ENCODE results near the gene USP53. TPM values are rescaled to one million over a fixed set of nuclear protein-coding genes. Genes with fewer than 3 reads are reported as not detected.

USP53 gene
- total RNA-seq, 1 donor from 2014 or later = 32.3 TPM

DNA sequence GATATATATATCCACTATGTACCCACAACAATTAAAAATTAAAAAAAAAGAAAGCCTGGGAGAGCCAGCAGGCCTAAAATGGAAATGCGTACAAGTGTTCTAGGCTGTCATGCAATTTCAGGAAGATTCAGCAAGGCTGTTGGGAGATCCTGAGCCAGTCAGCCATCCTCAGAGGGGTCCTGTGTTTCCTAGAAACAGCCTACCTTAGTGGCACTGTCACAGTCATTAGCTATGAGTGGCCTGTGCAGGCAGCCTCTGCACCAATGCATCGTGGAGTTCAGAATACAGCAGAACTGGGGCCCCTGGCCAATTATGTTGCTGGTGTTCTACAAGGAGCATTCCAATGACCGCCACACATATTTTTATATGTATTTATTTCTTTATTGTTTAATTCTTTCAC lies 21.0 kb upstream of the USP53 start:
- FAIRE-seq = no peak
- H3K4me1 ChIP-seq (ENCODE audit: insufficient read depth, low read length) = no peaks in the 10 kb centered on the region
- H3K36me3 ChIP-seq (ENCODE audit: insufficient read depth, low read length) = no peaks in the 10 kb centered on the region

DNA sequence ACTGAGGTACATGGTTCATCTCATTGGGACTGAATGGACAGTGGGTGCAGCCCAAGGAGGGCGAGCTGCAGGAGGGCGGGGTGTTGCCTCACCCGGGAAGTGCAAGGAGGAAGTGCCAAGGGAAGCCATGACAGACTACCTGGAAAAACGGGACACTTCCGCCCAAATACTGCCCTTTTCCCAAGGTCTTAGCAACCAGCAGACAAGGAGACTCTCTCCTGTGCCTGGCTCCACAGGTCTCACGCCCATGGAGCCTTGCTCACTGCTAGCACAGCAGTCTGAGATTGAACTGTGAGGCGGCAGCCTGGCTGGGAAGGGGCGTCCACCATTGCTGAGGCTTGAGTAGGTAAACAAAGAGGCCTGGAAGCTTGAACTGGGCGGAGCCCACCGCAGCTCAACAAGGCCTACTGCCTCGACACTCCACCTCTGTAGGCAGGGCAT lies 14.7 kb upstream of the USP53 start:
- Mint-ChIP-seq H3K4me3 (ENCODE audit: unreplicated experiment) (no peak overlapping the region), H3K36me3 (ENCODE audit: low read depth, unreplicated experiment) (peaks cover 2% of the 10 kb centered on the region), H3K9me3 (ENCODE audit: unreplicated experiment) (peaks cover 19% of the 10 kb centered on the region), H3K27ac (ENCODE audit: unreplicated experiment) (no peak overlapping the region), H3K27me3 (ENCODE audit: low read depth, unreplicated experiment) (no peaks in the 10 kb centered on the region), H3K4me1 (ENCODE audit: low read depth, unreplicated experiment) (no peaks in the 10 kb centered on the region)
- DNase-seq (ENCODE audit: low read depth) = no peak
- no peak overlapping the region for H3K27ac ChIP-seq (ENCODE audit: low read depth, low read length)
- H3K36me3 ChIP-seq (ENCODE audit: insufficient read depth, low read length) = no peaks in the 10 kb centered on the region
- no peaks in the 10 kb centered on the region for H3K9me3 ChIP-seq (ENCODE audit: insufficient read depth, low read depth, low read length)
- H3K9ac ChIP-seq (ENCODE audit: low read length) = no peak overlapping the region
- TF ChIP-seq EZH2 (IDR thresholded peaks at IDR 0.05; ENCODE audit: insufficient read depth, low read length) = no peak
- TF ChIP-seq, protein P1, sequence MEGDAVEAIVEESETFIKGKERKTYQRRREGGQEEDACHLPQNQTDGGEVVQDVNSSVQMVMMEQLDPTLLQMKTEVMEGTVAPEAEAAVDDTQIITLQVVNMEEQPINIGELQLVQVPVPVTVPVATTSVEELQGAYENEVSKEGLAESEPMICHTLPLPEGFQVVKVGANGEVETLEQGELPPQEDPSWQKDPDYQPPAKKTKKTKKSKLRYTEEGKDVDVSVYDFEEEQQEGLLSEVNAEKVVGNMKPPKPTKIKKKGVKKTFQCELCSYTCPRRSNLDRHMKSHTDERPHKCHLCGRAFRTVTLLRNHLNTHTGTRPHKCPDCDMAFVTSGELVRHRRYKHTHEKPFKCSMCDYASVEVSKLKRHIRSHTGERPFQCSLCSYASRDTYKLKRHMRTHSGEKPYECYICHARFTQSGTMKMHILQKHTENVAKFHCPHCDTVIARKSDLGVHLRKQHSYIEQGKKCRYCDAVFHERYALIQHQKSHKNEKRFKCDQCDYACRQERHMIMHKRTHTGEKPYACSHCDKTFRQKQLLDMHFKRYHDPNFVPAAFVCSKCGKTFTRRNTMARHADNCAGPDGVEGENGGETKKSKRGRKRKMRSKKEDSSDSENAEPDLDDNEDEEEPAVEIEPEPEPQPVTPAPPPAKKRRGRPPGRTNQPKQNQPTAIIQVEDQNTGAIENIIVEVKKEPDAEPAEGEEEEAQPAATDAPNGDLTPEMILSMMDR (IDR thresholded peaks at IDR 0.05; ENCODE audit: insufficient read depth, low read depth, low read length) = no peak
- no peak overlapping the region for H3K4me2 ChIP-seq (ENCODE audit: low read length)
- no peaks in the 10 kb centered on the region for H3K79me2 ChIP-seq (ENCODE audit: insufficient read depth, low read length)
- H3K4me3 ChIP-seq (ENCODE audit: insufficient read depth, low read depth, low read length) = no peak overlapping the region
- H3K27me3 ChIP-seq (ENCODE audit: insufficient read depth, low read length) = no peaks in the 10 kb centered on the region
- no peak for FAIRE-seq
- H2AFZ ChIP-seq (ENCODE audit: low read depth, low read length) = no peak overlapping the region
- H3K4me1 ChIP-seq (ENCODE audit: insufficient read depth, low read length) = no peaks in the 10 kb centered on the region
- H4K20me1 ChIP-seq (ENCODE audit: insufficient read depth, low read length) = no peaks in the 10 kb centered on the region

More for the DNA sequence above, 21.0 kb upstream of the USP53 start:
- Histone ChIP-seq H3K9ac (ENCODE audit: low read length) (no peak overlapping the region), H4K20me1 (ENCODE audit: insufficient read depth, low read length) (no peaks in the 10 kb centered on the region), H3K27me3 (ENCODE audit: insufficient read depth, low read length) (no peaks in the 10 kb centered on the region), H2AFZ (ENCODE audit: low read depth, low read length) (no peak overlapping the region), H3K4me3 (ENCODE audit: insufficient read depth, low read depth, low read length) (no peak overlapping the region), H3K79me2 (ENCODE audit: insufficient read depth, low read length) (no peaks in the 10 kb centered on the region), H3K9me3 (ENCODE audit: insufficient read depth, low read depth, low read length) (no peaks in the 10 kb centered on the region), H3K4me2 (ENCODE audit: low read length) (no peak overlapping the region), H3K27ac (ENCODE audit: low read depth, low read length) (no peak overlapping the region)
- no peak for DNase-seq (ENCODE audit: low read depth)
- H3K36me3 Mint-ChIP-seq (ENCODE audit: low read depth, unreplicated experiment) = no peaks in the 10 kb centered on the region
- no peaks in the 10 kb centered on the region for H3K4me1 Mint-ChIP-seq (ENCODE audit: low read depth, unreplicated experiment)
- no peak overlapping the region for H3K27ac Mint-ChIP-seq (ENCODE audit: unreplicated experiment)
- no peak for TF ChIP-seq EZH2 (IDR thresholded peaks at IDR 0.05; ENCODE audit: insufficient read depth, low read length)
- TF ChIP-seq, protein P1 (IDR thresholded peaks at IDR 0.05; ENCODE audit: insufficient read depth, low read depth, low read length) = no peak
- H3K27me3 Mint-ChIP-seq (ENCODE audit: low read depth, unreplicated experiment) = no peaks in the 10 kb centered on the region
- no peak overlapping the region for H3K4me3 Mint-ChIP-seq (ENCODE audit: unreplicated experiment)
- no peaks in the 10 kb centered on the region for H3K9me3 Mint-ChIP-seq (ENCODE audit: unreplicated experiment)

DNA sequence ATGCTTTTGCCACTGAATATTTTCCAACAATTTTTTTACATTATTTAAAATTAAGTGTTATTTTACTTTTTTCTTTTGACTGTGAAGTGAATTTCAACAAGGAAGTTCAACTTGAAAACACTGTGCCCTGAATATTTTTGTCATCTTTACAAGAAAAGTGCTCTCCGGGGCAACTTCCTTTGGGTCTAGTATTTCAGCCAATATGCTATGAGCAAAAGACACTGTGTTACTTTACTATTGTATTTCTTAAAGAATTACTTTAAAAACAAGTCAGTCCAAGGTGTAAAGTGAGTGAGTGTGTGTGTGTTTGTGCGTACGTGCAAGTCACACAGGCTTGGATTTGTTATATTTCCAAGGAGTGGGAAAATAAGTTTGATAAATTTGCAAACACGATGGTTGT lies 7.6 kb upstream of the USP53 start:
- TF ChIP-seq EZH2 (IDR thresholded peaks at IDR 0.05; ENCODE audit: insufficient read depth, low read length) = no peak

More for the DNA sequence above, 7.6 kb upstream of the USP53 start:
- Histone ChIP-seq H3K36me3 (ENCODE audit: insufficient read depth, low read length) (no peaks in the 10 kb centered on the region), H3K4me1 (ENCODE audit: insufficient read depth, low read length) (peaks cover 13% of the 10 kb centered on the region), H3K79me2 (ENCODE audit: insufficient read depth, low read length) (no peaks in the 10 kb centered on the region), H3K27me3 (ENCODE audit: insufficient read depth, low read length) (no peaks in the 10 kb centered on the region), H3K9ac (ENCODE audit: low read length) (no peak overlapping the region), H2AFZ (ENCODE audit: low read depth, low read length) (no peak overlapping the region), H3K4me3 (ENCODE audit: insufficient read depth, low read depth, low read length) (no peak overlapping the region), H3K4me2 (ENCODE audit: low read length) (no peak overlapping the region), H4K20me1 (ENCODE audit: insufficient read depth, low read length) (no peaks in the 10 kb centered on the region), H3K9me3 (ENCODE audit: insufficient read depth, low read depth, low read length) (no peaks in the 10 kb centered on the region), H3K27ac (ENCODE audit: low read depth, low read length) (no peak overlapping the region)
- FAIRE-seq (no peak), DNase-seq (ENCODE audit: low read depth) (no peak)
- no peaks in the 10 kb centered on the region for H3K27me3 Mint-ChIP-seq (ENCODE audit: low read depth, unreplicated experiment)
- peaks cover 16% of the 10 kb centered on the region for H3K9me3 Mint-ChIP-seq (ENCODE audit: unreplicated experiment)
- H3K4me3 Mint-ChIP-seq (ENCODE audit: unreplicated experiment) = no peak overlapping the region
- peaks cover 2% of the 10 kb centered on the region for H3K36me3 Mint-ChIP-seq (ENCODE audit: low read depth, unreplicated experiment)
- no peak overlapping the region for H3K27ac Mint-ChIP-seq (ENCODE audit: unreplicated experiment)
- H3K4me1 Mint-ChIP-seq (ENCODE audit: low read depth, unreplicated experiment) = peaks cover 21% of the 10 kb centered on the region
